Smooth muscle cell (in vitro differentiated cells): ENCODE data around the gene CLCF1. TPM values are rescaled to one million over a fixed set of nuclear protein-coding genes. Genes with fewer than 3 reads are reported as not detected.

Experiments
- DNase-seq: peaks from one replicate; lab custom pipeline; 2025; ENCODE audit not compliant: unreplicated experiment; lab: John Stamatoyannopoulos, UW
- H2AFZ ChIP-seq: fragments of 200-600 bp; sonication (generic); 2 replicates; pipeline ENCODE4 v1.6.0; 2016; ENCODE audit warnings: antibody characterized with exemption, low read depth, mild to moderate bottlenecking
- H3F3A ChIP-seq: fragments of 200-600 bp; sonication (generic); 2 replicates; pipeline ENCODE4 v1.6.0; 2017; ENCODE audit warnings: antibody characterized with exemption, low read depth
- H3K27ac ChIP-seq: fragments of 200-600 bp; sonication (generic); 2 replicates; pipeline ENCODE4 v1.5.1; 2016; ENCODE audit warnings: low read depth, mild to moderate bottlenecking
- H3K27me3 ChIP-seq: fragments of 200-600 bp; sonication (generic); 2 replicates; pipeline ENCODE4 v1.6.1; 2016; ENCODE audit warnings: low read depth, mild to moderate bottlenecking
- H3K36me3 ChIP-seq: fragments of 200-600 bp; sonication (generic); 2 replicates; pipeline ENCODE4 v1.5.1; 2016; ENCODE audit warnings: low read depth
- H3K4me1 ChIP-seq: fragments of 200-600 bp; sonication (generic); 2 replicates; pipeline ENCODE4 v1.5.1; 2016; ENCODE audit warnings: low read depth
- H3K4me2 ChIP-seq: fragments of 200-600 bp; sonication (generic); 2 replicates; pipeline ENCODE4 v1.6.0; 2016; ENCODE audit warnings: mild to moderate bottlenecking
- H3K4me3 ChIP-seq: fragments of 200-600 bp; sonication (generic); 2 replicates; pipeline ENCODE4 v1.5.1; 2016; ENCODE audit warnings: mild to moderate bottlenecking
- H3K79me2 ChIP-seq: fragments of 200-600 bp; sonication (generic); 2 replicates; pipeline ENCODE4 v1.6.0; 2016; ENCODE audit warnings: low read depth, mild to moderate bottlenecking
- H3K9ac ChIP-seq: fragments of 200-600 bp; sonication (generic); 2 replicates; pipeline ENCODE4 v1.6.0; 2016; ENCODE audit warnings: low read depth
- H3K9me3 ChIP-seq: fragments of 200-600 bp; sonication (generic); replicated peaks from 2 replicates; pipeline ENCODE4 v1.5.1; 2016; ENCODE audit warnings: low read depth
- H4K20me1 ChIP-seq: fragments of 200-600 bp; sonication (generic); 2 replicates; pipeline ENCODE4 v1.6.0; 2016; ENCODE audit warnings: low read depth
- WGBS: methylation state at CpG from one replicate; pipeline ENCODE4 v1.1.7; 2016; ENCODE audit warnings: low lambda C conversion rate; 5-methylcytosine and 5-hydroxymethylcytosine counted together
- polyA plus RNA-seq: library from polyadenylated mRNA; unstranded; fragments of >200 nt; fragmentation: Nextera tagmentation; extraction: Ambion mirVana; gene quantifications from 2 replicates; pipeline ENCODE4 v1.2.1, GENCODE V29; 2016
- total RNA-seq: library from RNA; depleted of rRNA; stranded (reverse); fragments of >200 nt; gene quantifications from 2 replicates; pipeline ENCODE4 v1.2.3, GENCODE V29; 2014
- TF ChIP-seq, protein P1 (sequence below): fragments of 200-600 bp; sonication (generic); IDR thresholded peaks from 2 replicates; pipeline ENCODE4 v1.5.1; 2017; ENCODE audit warnings: borderline replicate concordance, mild to moderate bottlenecking, antibody characterized with exemption; ENCODE audit not compliant: insufficient read depth, poor library complexity, severe bottlenecking

Gene CLCF1
- total and polyA plus RNA-seq, 2 experiments from 2014 or later = 6.2 to 12.2 TPM

DNA sequence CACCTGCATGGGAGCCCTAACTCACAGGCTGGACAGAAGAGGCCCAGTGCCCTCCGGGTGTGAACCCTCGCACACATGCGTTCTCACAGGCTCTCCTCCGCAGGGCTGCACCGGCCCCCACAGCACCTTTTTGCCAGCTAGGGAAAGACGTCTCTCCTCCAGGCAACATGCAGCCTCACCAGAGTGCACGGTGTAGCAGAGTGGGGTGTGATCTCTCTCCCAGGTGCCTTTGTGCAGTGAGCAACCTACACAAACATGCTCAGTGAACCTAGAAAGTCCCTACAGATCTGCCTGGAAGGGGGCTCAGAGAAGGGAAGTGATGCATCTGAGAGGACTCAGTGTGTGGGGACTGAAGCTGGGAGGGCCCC, 38.4 kb upstream of the CLCF1 start:
- no peaks in the 10 kb centered on the region for H3K9me3 ChIP-seq
- 87% methylated on average over 7 of the region's 7 CpGs for WGBS
- peaks cover 18% of the 10 kb centered on the region for H3K27me3 ChIP-seq
- H3F3A ChIP-seq = no peaks in the 10 kb centered on the region
- no peaks in the 10 kb centered on the region for H3K36me3 ChIP-seq
- H3K4me2 ChIP-seq = no peak overlapping the region
- H3K9ac ChIP-seq = no peak overlapping the region
- H3K27ac ChIP-seq = no peak overlapping the region
- H3K4me1 ChIP-seq = peaks cover 6% of the 10 kb centered on the region
- DNase-seq = no peak
- H3K79me2 ChIP-seq = no peaks in the 10 kb centered on the region
- H4K20me1 ChIP-seq = no peaks in the 10 kb centered on the region
- no peak overlapping the region for H3K4me3 ChIP-seq
- H2AFZ ChIP-seq = no peak overlapping the region
- TF ChIP-seq, protein P1, sequence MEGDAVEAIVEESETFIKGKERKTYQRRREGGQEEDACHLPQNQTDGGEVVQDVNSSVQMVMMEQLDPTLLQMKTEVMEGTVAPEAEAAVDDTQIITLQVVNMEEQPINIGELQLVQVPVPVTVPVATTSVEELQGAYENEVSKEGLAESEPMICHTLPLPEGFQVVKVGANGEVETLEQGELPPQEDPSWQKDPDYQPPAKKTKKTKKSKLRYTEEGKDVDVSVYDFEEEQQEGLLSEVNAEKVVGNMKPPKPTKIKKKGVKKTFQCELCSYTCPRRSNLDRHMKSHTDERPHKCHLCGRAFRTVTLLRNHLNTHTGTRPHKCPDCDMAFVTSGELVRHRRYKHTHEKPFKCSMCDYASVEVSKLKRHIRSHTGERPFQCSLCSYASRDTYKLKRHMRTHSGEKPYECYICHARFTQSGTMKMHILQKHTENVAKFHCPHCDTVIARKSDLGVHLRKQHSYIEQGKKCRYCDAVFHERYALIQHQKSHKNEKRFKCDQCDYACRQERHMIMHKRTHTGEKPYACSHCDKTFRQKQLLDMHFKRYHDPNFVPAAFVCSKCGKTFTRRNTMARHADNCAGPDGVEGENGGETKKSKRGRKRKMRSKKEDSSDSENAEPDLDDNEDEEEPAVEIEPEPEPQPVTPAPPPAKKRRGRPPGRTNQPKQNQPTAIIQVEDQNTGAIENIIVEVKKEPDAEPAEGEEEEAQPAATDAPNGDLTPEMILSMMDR = no peak

DNA sequence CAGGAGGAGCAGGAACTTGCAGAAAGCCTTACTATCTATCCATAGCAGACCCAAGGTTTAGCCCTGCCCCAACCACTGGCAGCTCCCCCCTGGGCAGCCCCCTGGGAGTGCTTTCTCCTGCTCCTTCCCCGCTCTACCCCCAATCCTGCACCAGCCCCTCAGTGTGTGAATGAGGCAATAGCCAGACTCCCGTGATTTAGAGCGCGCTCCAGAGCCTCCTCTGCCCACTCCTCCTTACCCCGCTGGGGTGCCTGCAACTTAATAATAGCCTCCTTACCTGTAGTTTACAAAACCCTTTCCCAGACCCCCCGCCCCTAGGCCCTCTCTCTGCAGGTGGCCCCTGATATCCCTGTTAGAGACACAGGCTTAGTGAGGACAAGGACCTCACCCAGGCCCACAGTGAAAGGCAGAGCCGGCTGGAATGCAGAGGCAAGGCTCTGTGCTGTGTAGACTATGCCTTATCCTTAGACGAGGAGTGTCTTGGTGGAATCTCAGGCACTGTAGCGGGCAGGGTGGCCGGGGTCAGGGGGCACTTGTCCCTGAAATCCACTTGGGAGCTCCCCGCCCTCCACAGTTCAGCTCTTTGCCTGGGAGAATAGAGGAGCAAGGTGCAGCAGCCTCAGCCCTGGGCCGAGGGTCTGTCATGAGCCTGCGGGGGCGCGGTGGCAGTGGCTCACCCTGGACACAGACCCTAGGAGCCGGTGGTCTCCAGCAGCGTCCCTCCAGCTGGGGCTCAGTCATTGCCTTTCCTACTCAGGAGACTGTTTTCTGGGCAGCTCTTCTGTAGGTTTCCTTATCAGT, 37.8 kb upstream of the CLCF1 start:
- H3K36me3 ChIP-seq = no peaks in the 10 kb centered on the region
- H3K4me1 ChIP-seq = peaks cover 6% of the 10 kb centered on the region
- DNase-seq = no peak
- H3K9me3 ChIP-seq = no peaks in the 10 kb centered on the region
- no peak overlapping the region for H3K9ac ChIP-seq
- peaks cover 18% of the 10 kb centered on the region for H3K27me3 ChIP-seq
- H3K4me3 ChIP-seq = no peak overlapping the region
- H2AFZ ChIP-seq = no peak overlapping the region
- H3F3A ChIP-seq = no peaks in the 10 kb centered on the region
- 87% methylated on average over 17 of the region's 17 CpGs for WGBS
- no peak overlapping the region for H3K4me2 ChIP-seq
- no peak overlapping the region for H3K27ac ChIP-seq
- TF ChIP-seq, protein P1 = no peak
- H4K20me1 ChIP-seq = no peaks in the 10 kb centered on the region
- H3K79me2 ChIP-seq = no peaks in the 10 kb centered on the region

- H3K9ac ChIP-seq = no peak overlapping the region
- H3K9me3 ChIP-seq = no peaks in the 10 kb centered on the region
- H3K27ac ChIP-seq = no peak overlapping the region
- H3K27me3 ChIP-seq = peaks cover 18% of the 10 kb centered on the region
- H4K20me1 ChIP-seq = no peaks in the 10 kb centered on the region
- WGBS = 87% methylated on average over 15 of the region's 15 CpGs
- H3K79me2 ChIP-seq = no peaks in the 10 kb centered on the region
- no peaks in the 10 kb centered on the region for H3K36me3 ChIP-seq
- peaks cover 6% of the 10 kb centered on the region for H3K4me1 ChIP-seq
- H2AFZ ChIP-seq = no peak overlapping the region
- no peak overlapping the region for H3K4me3 ChIP-seq
- no peak overlapping the region for H3K4me2 ChIP-seq
- DNase-seq = no peak
- H3F3A ChIP-seq = no peaks in the 10 kb centered on the region
- TF ChIP-seq, protein P1 = no peak
Measured at GRCh38 chr11:67410369-67410831, 37.0 kb upstream of the CLCF1 start.
